Mucosa of descending colon (tissue), 3 donors: ENCODE data around the gene TIAM2. TPM values are rescaled to one million over a fixed set of nuclear protein-coding genes. Genes with fewer than 3 reads are reported as not detected.

Experiments
- ATAC-seq: fragments of 200-7000 bp; cut with Tn5 transposase; one replicate; pipeline ENCODE4 v1.9.1; 2020; ENCODE audit warnings: mild to moderate bottlenecking, moderate library complexity
- DNase-seq, 3 donors: peaks; one replicate each; pipeline ENCODE4 v3.0.0-alpha.2; 2020
- H3K36me3 ChIP-seq: fragments of 200-600 bp; one replicate; pipeline ENCODE4 v1.8.0; 2021; ENCODE audit warnings: low read depth, mild to moderate bottlenecking
- H3K4me1 ChIP-seq: fragments of 200-600 bp; one replicate; pipeline ENCODE4 v1.8.0; 2021; ENCODE audit warnings: low read depth, mild to moderate bottlenecking
- H3K4me3 ChIP-seq: fragments of 200-600 bp; one replicate; pipeline ENCODE4 v1.8.0; 2021; ENCODE audit warnings: mild to moderate bottlenecking
- H3K9me3 ChIP-seq: fragments of 200-600 bp; one replicate; pipeline ENCODE4 v1.8.0; 2021; ENCODE audit warnings: mild to moderate bottlenecking
- CTCF ChIP-seq: fragments of 200-600 bp; IDR thresholded peaks from one replicate; pipeline ENCODE4 v1.8.0; 2022; ENCODE audit warnings: antibody characterized with exemption, mild to moderate bottlenecking
- intact Hi-C, 2 donors: fragments of 100-400 bp; cut with DNase I in 1 of 2; cut with micrococcal nuclease in 1 of 2; formaldehyde crosslinking; loops; one replicate each; pipeline versions ENCODE4 v1.11.0 to v1.11.1; 2022; cut with DNase I, micrococcal nuclease
- total RNA-seq, 3 donors: library from RNA; stranded (reverse); fragmentation: NEBNext Ultra II Directional in 2 of 3; extraction: Animal tissue kit (Norgen Biotek cat#: 25700) in 2 of 3; gene quantifications; one replicate each; pipeline versions ENCODE4 v1.2.1 to v1.2.4, GENCODE V29; 2021 to 2023
- donor health status: DM: no; HTN: no; CAD: no; lungs with moderate emphysema.
- donor health status: DM: no; HTN: no; CAD: no.
- donor health status: DM: no; HTN: yes; CAD: no.

Gene TIAM2
- total RNA-seq, 3 donors from 2014 or later = 4.2 to 12.2 (median 9.8) TPM

- H3K4me1 ChIP-seq = no peaks in the 10 kb centered on the region
- intact Hi-C loops = no loop called here
- H3K36me3 ChIP-seq = no peaks in the 10 kb centered on the region
- no peak for DNase-seq
- no peak overlapping the region for H3K4me3 ChIP-seq
- ATAC-seq = no peak
- TF ChIP-seq CTCF = no peak
- H3K9me3 ChIP-seq = no peaks in the 10 kb centered on the region
Observed at GRCh38 chr6:155221086-155221485, 226.0 kb downstream of the TIAM2 start.

- no peak for TF ChIP-seq CTCF
- H3K9me3 ChIP-seq = no peaks in the 10 kb centered on the region
- no peak for DNase-seq
- no peaks in the 10 kb centered on the region for H3K36me3 ChIP-seq
- no peak overlapping the region for H3K4me3 ChIP-seq
- no peaks in the 10 kb centered on the region for H3K4me1 ChIP-seq
- intact Hi-C loops = no loop called here
- ATAC-seq = no peak
Observed at GRCh38 chr6:155222506-155222905, 227.4 kb downstream of the TIAM2 start.

- ATAC-seq (peak; percentile 55), DNase-seq (no peak)
- Histone ChIP-seq H3K4me1 (no peaks in the 10 kb centered on the region), H3K36me3 (no peaks in the 10 kb centered on the region), H3K4me3 (no peak overlapping the region), H3K9me3 (no peaks in the 10 kb centered on the region)
- TF ChIP-seq CTCF = no peak
- intact Hi-C loops = no loop called here
Observed at GRCh38 chr6:155223646-155224451, 228.7 kb downstream of the TIAM2 start.

GRCh38 chr6:155224618-155225017 is 229.5 kb downstream of the TIAM2 start:
- ATAC-seq (no peak), DNase-seq (no peak)
- Histone ChIP-seq H3K9me3 (no peaks in the 10 kb centered on the region), H3K4me3 (no peak overlapping the region), H3K36me3 (no peaks in the 10 kb centered on the region), H3K4me1 (no peaks in the 10 kb centered on the region)
- TF ChIP-seq CTCF = no peak
- intact Hi-C loops = no loop called here

GRCh38 chr6:155227046-155227445 is 231.9 kb downstream of the TIAM2 start:
- H3K9me3 ChIP-seq = no peaks in the 10 kb centered on the region
- DNase-seq = no peak
- no peak for TF ChIP-seq CTCF
- H3K4me1 ChIP-seq = no peaks in the 10 kb centered on the region
- no peak for ATAC-seq
- no peaks in the 10 kb centered on the region for H3K36me3 ChIP-seq
- intact Hi-C loops = no loop called here
- no peak overlapping the region for H3K4me3 ChIP-seq
